Kasumi-1 (cell line): ENCODE measurements around the gene IL22RA1.

ENCODE experiments used
- DNase-seq, 2 experiments: peaks; one replicate each; lab custom pipeline; 2025; lab: John Stamatoyannopoulos, UW

IL22RA1 gene

GRCh38 chr1:24097663-24098062 lies 45.3 kb downstream of the IL22RA1 start:
- no peak for DNase-seq

- DNase-seq: no peak
These were observed 46.2 kb downstream of the IL22RA1 start for GRCh38 chr1:24096739-24097103.

DNA sequence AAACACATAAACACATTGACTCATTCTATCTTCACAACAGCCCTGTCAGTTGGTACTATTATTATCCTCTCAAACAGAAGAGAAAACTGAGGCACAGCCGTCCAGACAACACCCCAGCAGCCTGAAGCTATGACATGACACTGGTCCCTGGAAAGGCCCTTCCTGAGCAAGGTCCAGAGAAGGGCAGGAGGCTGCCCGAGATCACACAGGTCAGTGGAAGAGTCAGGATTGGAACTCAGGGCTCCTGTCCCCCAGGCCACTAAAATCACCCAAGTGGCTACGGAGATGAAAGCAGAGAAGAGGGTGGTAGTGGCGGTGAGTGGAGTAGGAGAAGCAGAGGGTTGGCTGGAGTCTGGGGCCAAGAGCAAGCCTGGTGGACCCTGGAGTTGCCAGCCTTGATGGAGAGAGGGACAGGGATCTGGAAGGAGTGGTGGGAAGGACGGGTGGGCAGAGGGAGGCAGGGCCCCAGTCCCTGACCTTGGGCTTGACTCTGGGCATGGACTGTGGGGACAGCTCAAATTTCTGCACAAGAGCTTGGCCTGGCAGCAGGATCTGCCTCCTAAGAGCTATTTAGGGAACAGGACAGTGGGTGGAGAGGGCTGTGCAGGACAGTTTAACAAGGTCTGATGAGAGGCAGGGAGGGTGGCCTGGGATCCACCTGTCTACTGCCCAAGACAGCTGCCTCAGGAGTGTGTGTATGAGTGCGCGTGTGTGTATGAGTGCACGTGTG lies 46.8 kb downstream of the IL22RA1 start:
- DNase-seq: no peak

DNA sequence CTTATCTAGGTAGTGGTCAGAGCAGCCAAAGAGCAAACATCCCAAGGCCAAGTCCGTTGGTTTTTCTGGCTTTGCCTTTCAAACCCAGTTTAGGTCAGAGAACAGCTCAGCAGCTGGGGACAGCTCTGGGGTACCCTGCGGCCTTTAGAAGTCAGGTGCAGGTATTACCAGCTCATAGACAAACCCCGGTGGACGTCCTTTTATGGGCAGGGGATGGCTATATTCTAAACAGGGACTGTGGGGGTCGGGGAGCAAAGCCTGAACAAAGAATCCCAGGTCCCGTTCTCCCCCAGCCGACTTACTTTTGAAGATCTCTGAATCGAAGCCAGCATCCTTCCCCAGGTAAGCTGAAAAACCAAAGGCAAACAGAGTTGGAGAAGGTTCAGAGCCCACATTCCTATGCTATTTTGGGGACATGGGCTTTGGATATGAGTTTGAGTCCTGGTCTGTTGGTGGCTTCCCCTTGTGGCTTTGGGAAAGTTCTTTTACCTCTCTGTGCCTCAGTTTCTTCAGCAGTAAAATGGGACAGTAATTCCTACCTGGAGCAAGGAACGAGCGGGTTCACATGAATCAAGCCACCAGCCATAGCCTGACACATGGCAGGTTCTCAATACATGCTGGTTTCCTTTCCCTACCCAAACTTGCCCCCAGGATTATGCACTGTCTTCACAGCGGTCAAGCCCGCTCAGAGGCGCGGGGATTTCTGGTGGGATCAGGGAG lies 47.6 kb downstream of the IL22RA1 start:
- DNase-seq: no peak

DNA sequence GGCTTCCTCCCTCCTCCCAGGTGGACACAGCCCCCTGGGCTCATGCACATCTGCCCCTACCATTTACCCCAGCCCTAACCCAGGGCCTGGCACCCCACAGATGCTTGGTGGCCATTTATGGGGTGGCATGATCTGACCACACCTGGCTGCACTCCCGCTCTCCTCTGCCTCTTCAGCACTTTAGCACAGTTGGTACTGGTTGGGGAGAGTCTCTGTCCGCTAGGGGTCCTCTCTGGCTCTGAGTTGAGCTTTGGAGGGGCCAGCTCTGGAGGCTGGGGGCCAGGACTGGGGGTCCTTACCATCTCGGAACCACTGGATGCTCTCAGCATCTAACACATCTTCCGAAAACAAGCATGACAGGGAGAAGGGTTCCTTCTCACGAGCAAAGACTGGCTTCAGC lies 48.4 kb downstream of the IL22RA1 start:
- DNase-seq: no peak

DNA sequence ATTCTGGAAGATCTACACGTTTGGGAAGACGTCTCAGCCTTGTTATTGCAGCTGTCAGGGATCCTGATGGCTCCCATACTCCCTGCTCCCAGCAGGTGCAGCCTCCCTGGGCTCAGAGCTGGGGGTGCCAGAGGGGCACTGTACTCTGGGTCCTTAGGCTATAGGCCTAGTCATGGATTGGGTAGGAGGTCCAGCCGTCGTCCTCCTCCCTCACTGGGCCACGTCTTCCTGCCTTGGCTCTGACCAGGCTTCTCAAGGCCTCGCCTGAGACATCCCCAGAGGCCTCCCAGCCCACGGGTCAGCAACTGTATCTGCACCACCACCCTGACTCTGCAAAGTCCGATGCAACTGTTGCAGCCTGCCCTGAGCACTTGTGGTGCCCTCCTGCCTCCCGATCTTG lies 49.2 kb downstream of the IL22RA1 start:
- no peak for DNase-seq

GRCh38 chr1:24092979-24093378 lies 50.0 kb downstream of the IL22RA1 start:
- DNase-seq: no peak

DNA sequence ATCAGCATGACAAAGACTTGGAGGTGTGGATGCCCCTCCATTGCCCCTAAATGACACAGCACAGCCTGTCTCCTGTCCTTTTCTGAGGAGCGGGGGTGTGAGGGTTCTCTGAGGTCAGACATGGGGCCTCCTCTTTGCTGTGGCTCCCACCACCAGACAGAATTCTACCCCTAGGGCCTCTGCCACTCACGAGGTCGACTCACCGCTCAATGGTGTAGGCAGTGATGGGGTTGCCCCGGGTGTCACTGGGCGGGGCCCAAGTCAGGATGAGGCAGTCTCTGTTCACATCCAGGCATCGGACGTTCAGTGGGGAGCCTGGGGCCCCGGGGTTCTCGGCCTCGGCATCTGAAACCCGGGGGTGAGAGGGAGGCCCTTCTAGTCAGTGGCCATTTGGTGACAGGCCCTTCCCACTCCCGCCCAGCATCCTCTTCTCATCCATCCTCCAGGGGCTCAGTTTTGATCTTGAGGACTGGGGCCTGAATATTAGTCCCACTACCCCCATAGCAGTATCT lies 50.9 kb downstream of the IL22RA1 start:
- no peak for DNase-seq

GRCh38 chr1:24090736-24091135 lies 52.2 kb downstream of the IL22RA1 start:
- DNase-seq: no peak

GRCh38 chr1:24089743-24090555 lies 53.0 kb downstream of the IL22RA1 start:
- DNase-seq: no peak

GRCh38 chr1:24089027-24089742 lies 53.8 kb downstream of the IL22RA1 start:
- DNase-seq: no peak

GRCh38 chr1:24086466-24086865 lies 56.5 kb downstream of the IL22RA1 start:
- DNase-seq: no peak

DNA sequence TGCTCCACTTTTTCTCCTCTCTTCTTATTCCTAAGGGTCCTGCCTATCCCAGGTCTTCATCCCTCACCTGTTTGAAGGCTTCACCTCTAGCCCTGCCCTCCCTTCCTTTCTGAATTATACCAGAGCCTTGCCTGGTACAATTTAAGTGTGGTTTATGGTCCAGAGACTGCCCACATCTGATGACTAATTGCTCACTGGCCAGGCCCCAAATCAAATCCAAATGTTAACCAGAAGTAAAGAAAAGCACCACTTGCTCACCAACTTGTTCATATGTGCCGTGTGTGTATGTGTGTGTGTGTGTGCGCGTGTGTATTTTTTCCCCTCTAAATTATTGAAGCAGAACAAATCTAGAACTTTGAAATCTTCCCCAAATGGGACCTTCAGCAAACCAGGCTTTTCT lies 57.4 kb downstream of the IL22RA1 start:
- DNase-seq: no peak

- DNase-seq: no peak
These were observed 57.9 kb downstream of the IL22RA1 start for GRCh38 chr1:24085007-24085406.

DNA sequence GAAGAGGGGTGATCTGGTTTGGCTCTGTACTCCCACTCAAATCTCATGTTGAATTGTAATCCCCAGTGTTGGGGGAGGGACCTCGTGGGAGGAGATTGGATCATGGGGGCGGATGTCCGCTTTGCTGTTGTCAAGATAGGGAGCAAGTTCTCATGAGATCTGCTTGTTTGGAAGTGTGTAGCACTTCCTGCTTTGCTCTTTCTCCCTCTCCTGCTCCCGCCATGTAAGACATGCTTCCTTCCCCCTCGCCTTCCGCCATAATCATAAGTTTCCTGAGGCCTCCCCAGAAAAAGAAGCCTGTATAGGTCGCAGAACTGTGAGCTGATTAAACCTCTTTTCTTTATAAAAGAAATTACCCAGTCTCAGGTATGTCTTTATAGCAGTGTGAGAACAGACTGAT lies 58.9 kb downstream of the IL22RA1 start:
- no peak for DNase-seq

- no peak for DNase-seq
These were observed 60.6 kb downstream of the IL22RA1 start for GRCh38 chr1:24082372-24082771.

DNA sequence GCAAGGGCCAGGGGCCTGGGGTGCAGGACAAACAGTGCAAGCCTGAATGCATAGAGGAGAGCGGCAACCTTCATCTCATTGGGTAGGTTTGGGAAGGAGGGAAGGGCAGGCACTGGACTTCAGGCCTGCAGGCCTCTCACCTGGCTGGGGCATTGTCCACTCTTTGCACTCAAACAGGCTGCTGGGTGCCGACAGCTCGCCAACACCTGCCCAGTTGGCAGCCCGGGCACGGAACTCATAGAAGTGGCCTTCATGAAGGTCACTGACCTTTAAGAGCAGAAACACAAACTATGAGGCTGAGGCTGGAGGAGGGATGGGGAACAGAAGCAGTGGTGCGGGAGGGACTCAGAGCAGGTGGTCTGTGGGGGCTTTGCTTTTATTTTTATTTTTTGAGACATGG lies 61.8 kb downstream of the IL22RA1 start:
- no peak for DNase-seq

DNA sequence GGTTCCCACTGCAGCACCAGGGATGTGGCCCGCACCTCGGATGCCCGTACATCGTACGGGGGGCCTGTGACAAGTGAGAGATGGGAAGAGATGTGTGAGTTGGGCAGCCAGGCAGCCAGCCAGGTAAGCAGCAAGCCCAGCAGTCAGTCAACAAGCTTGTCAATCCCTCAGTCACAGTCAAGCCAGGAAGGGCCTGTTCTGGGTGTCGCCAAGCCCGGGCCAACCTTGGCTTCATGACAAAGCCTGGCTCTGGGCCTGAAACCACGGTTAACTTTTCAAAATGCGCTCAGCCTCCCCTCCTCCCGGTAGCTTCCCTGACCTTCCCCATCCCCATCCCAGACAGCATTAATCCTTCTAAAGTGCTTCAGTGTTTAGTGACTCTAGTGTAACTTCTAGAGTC lies 62.8 kb downstream of the IL22RA1 start:
- no peak for DNase-seq

- no peak for DNase-seq
These were observed 65.5 kb downstream of the IL22RA1 start for GRCh38 chr1:24077278-24077978.

- no peak for DNase-seq
These were observed 67.0 kb downstream of the IL22RA1 start for GRCh38 chr1:24075946-24076345.

DNA sequence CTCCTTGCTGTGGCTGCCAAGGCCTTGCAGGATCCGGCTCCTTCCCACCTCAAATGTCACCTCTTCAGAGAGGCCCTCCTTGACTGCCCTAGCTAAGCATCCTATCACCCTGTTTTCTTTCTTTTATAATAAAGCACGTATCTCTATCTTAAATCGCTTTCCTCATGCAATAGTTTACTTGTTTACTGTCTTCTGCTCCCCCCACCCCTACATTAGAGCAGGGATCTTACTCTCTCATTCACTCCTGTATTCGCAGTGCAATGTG lies 67.4 kb downstream of the IL22RA1 start:
- DNase-seq: no peak
